A673 (cell line): ENCODE measurements around the gene TFCP2. TPM values are rescaled to one million over a fixed set of nuclear protein-coding genes. Genes with fewer than 3 reads are reported as not detected.
A peak's percentile ranks its signal among the peaks of the same experiment; 100 is the strongest.

ENCODE experiments used
- BruUV-seq: library from RNA; stranded (reverse); fragments of 400-500 nt; replicated peaks from 2 replicates; lab custom pipeline; 2021; lab: Mats Ljungman, UMichigan
- CTCF ChIA-PET: fragments of 300-600 bp; sonication (Branson Sonifier 250); formaldehyde crosslinking; loops from one replicate; lab custom pipeline; 2022; ENCODE audit warnings: antibody characterized with exemption; lab: Charles Lee
- POLR2A ChIA-PET: fragments of 300-600 bp; sonication (Branson Sonifier 250); formaldehyde crosslinking; loops from one replicate; lab custom pipeline; 2022; ENCODE audit warnings: antibody characterized with exemption; ENCODE audit not compliant: low non-redundant PET; lab: Charles Lee
- DNase-seq: peaks from one replicate; pipeline ENCODE4 v3.0.0-alpha.2; 2015; ENCODE audit warnings: low spot score
- H3K27ac ChIP-seq: fragments of 200-600 bp; sonication (generic); 2 replicates; pipeline ENCODE4 v1.5.1; 2016; ENCODE audit warnings: mixed run types, low read depth, mild to moderate bottlenecking, mixed read lengths, antibody characterized with exemption, low read length; ENCODE audit not compliant: poor library complexity, severe bottlenecking
- H3K27me3 ChIP-seq: fragments of 200-600 bp; sonication (generic); replicated peaks from 2 replicates; pipeline ENCODE4 v1.6.1; 2017; ENCODE audit warnings: mixed run types, low read depth, mild to moderate bottlenecking, mixed read lengths, antibody characterized with exemption, low read length; ENCODE audit not compliant: insufficient read depth, poor library complexity
- H3K36me3 ChIP-seq: fragments of 200-600 bp; sonication (generic); 2 replicates; pipeline ENCODE4 v1.6.1; 2016; ENCODE audit warnings: mixed run types, mild to moderate bottlenecking, mixed read lengths, antibody characterized with exemption, low read length; ENCODE audit not compliant: insufficient read depth, poor library complexity, severe bottlenecking
- H3K4me1 ChIP-seq: fragments of 200-600 bp; sonication (generic); 2 replicates; pipeline ENCODE4 v1.6.1; 2017; ENCODE audit warnings: mixed run types, mild to moderate bottlenecking, mixed read lengths, antibody characterized with exemption, low read length; ENCODE audit not compliant: insufficient read depth, poor library complexity, severe bottlenecking
- H3K4me3 ChIP-seq: fragments of 200-600 bp; sonication (generic); 2 replicates; pipeline ENCODE4 v1.5.1; 2016; ENCODE audit warnings: low read depth, mixed run types, mild to moderate bottlenecking, mixed read lengths, low read length; ENCODE audit not compliant: poor library complexity, severe bottlenecking
- H3K9me3 ChIP-seq: fragments of 200-600 bp; sonication (generic); 2 replicates; pipeline ENCODE4 v1.6.1; 2016; ENCODE audit warnings: mixed run types, low read depth, mild to moderate bottlenecking, mixed read lengths, antibody characterized with exemption, low read length; ENCODE audit not compliant: poor library complexity, severe bottlenecking
- EZH2 ChIP-seq: fragments of 200-600 bp; sonication (generic); IDR thresholded peaks from 2 replicates; pipeline ENCODE4 v1.6.1; 2017; ENCODE audit warnings: borderline replicate concordance, low read depth, mild to moderate bottlenecking, mixed read lengths, antibody characterized with exemption, low read length; ENCODE audit not compliant: poor library complexity, severe bottlenecking
- intact Hi-C: fragments of 100-400 bp; cut with micrococcal nuclease; formaldehyde crosslinking; loops from one replicate; pipeline ENCODE4 v1.10.0; 2022; ENCODE audit not compliant: unreplicated experiment
- total RNA-seq: library from RNA; stranded (reverse); gene quantifications from 2 replicates; pipeline ENCODE4 v1.2.3, GENCODE V29; 2021
- TF ChIP-seq, protein P1 (sequence below): fragments of 300-800, 200-600 bp; sonication (generic); conservative IDR thresholded peaks from 2 replicates; pipeline ENCODE4 v1.5.1; 2017; ENCODE audit warnings: low read depth, mild to moderate bottlenecking, antibody characterized with exemption, low read length, moderate library complexity, mixed read lengths

TFCP2 gene
- total RNA-seq, 1 experiment from 2014 or later = 46.1 TPM

DNA sequence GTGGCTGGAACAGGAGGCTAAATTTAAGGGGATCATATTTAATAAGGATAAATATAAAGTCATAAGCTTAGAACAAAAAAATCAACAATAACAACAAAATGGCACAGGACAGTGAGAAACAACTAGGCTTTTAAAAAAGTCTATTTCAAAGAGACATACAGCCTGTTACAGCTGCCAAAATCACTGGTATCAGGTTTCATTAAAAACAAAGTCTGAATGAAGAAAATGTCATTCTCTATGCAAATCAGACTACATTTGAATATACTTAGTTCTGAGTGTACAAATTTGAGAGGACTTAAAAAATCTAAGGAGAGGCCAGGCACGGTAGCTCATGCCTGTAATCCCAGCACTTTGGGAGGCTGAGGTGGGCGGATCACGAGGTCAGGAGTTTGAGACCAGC, 44.0 kb downstream of the TFCP2 start:
- Histone ChIP-seq H3K27ac (no peak overlapping the region), H3K4me3 (no peak overlapping the region), H3K36me3 (no peaks in the 10 kb centered on the region), H3K4me1 (peaks cover 15% of the 10 kb centered on the region), H3K9me3 (no peaks in the 10 kb centered on the region), H3K27me3 (no peaks in the 10 kb centered on the region)
- TF ChIP-seq, protein P1, sequence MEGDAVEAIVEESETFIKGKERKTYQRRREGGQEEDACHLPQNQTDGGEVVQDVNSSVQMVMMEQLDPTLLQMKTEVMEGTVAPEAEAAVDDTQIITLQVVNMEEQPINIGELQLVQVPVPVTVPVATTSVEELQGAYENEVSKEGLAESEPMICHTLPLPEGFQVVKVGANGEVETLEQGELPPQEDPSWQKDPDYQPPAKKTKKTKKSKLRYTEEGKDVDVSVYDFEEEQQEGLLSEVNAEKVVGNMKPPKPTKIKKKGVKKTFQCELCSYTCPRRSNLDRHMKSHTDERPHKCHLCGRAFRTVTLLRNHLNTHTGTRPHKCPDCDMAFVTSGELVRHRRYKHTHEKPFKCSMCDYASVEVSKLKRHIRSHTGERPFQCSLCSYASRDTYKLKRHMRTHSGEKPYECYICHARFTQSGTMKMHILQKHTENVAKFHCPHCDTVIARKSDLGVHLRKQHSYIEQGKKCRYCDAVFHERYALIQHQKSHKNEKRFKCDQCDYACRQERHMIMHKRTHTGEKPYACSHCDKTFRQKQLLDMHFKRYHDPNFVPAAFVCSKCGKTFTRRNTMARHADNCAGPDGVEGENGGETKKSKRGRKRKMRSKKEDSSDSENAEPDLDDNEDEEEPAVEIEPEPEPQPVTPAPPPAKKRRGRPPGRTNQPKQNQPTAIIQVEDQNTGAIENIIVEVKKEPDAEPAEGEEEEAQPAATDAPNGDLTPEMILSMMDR = no peak
- TF ChIP-seq EZH2 = no peak
- ChIA-PET POLR2A (no interaction called here), CTCF (interaction anchor here (0.6 kb wide), 1 partner anchor 214 kb away, joined by 5 read pairs; no protein-coding TSS in a partner anchor)
- DNase-seq = peak; percentile 9
- intact Hi-C loops = loop anchor here (1.0 kb wide), 1 partner anchor 18 kb away; no protein-coding TSS in a partner anchor
- no TSS peak for BruUV-seq

DNA sequence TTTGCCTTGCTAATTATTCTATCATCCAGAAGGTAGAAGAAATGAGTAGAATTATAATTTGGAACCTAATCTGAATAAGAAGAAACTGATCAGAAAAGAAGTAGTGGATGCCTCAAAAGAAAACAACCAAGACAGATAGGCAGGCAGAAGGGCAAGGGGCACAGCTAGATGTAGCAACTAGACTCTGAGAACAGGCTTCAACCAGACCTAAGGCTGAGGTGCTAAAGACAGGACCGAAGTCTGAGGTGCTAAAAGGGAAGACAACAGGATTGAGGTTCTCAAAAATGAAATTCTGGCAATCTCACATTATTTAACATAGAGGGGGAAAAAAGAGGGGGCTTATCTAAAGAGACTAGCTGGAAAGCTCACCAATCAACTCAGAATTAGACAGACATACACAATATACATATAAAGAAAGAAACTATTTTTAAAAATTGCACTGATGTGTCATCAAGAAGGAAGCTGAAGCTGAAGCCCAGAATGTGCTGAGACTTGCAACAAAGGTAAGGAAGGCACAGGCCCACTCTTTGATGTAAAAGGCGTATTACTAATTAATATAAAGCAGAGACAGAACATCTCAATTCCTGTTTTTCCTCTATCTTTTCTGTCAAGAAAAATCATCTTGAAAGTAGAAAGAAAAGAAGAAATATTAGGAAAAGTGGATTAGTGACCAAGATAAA, 45.7 kb downstream of the TFCP2 start:
- Histone ChIP-seq H3K27ac (no peak overlapping the region), H3K9me3 (no peaks in the 10 kb centered on the region), H3K27me3 (no peaks in the 10 kb centered on the region), H3K4me3 (no peak overlapping the region), H3K4me1 (peaks cover 14% of the 10 kb centered on the region), H3K36me3 (no peaks in the 10 kb centered on the region)
- BruUV-seq = no TSS peak
- no peak for TF ChIP-seq EZH2
- TF ChIP-seq, protein P1 = no peak
- intact Hi-C loops = no loop called here
- ChIA-PET CTCF (no interaction called here), POLR2A (no interaction called here)
- no peak for DNase-seq

DNA sequence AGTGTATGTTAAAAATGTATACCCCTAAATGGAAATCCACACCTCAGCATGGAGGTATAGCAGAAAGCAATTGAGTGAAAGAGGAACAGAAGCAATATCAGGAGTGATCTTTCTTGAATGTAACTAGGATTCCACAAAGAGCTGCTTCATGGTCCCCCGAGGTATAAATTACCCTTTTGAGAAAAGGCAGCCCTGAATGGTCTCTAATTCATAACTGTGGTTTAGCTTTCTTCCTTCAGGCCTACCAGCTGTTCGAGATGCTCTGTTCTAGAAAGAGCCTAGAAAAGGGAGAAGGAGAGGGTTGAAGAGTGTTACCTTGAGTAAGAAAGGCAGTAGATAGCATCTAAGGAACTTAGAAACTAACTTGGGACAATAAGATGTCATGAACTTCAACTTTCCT, 46.6 kb downstream of the TFCP2 start:
- BruUV-seq = no TSS peak
- ChIA-PET CTCF (no interaction called here), POLR2A (no interaction called here)
- Histone ChIP-seq H3K4me1 (peaks cover 9% of the 10 kb centered on the region), H3K4me3 (no peak overlapping the region), H3K36me3 (no peaks in the 10 kb centered on the region), H3K27me3 (no peaks in the 10 kb centered on the region), H3K27ac (no peak overlapping the region), H3K9me3 (no peaks in the 10 kb centered on the region)
- TF ChIP-seq, protein P1 = no peak
- no peak for TF ChIP-seq EZH2
- no peak for DNase-seq
- intact Hi-C loops = no loop called here
